BLaER1 treated with 17β-estradiol and CSF1 and Interleukin-3, amounts not matched to agents 10 nM and 100 nM (cell line): ENCODE data around the gene SLC25A52.
"Not testable (repeated sequence)": the region's sequence is repeated elsewhere in the genome, so short reads cannot be mapped to it uniquely, and the experiment has no call there.

Source experiments
- H3K27ac ChIP-seq, 11 experiments: shearing (Covaris generic); formaldehyde crosslinking; 2 replicates each; pipeline ENCODE4 v1.8.1; 2022
- H3K27me3 ChIP-seq, 11 experiments: shearing (Covaris generic); formaldehyde crosslinking; 2 replicates each; pipeline ENCODE4 v1.8.1; 2022
- H3K36me3 ChIP-seq, 11 experiments: shearing (Covaris generic); formaldehyde crosslinking; 2 replicates each; pipeline ENCODE4 v1.8.1; 2022
- H3K4me1 ChIP-seq, 10 experiments: shearing (Covaris generic); formaldehyde crosslinking; 2 replicates each; pipeline ENCODE4 v1.8.1; 2022
- H3K4me2 ChIP-seq, 11 experiments: shearing (Covaris generic); formaldehyde crosslinking; 2 replicates each; pipeline ENCODE4 v1.8.1; 2022
- H3K4me3 ChIP-seq, 10 experiments: shearing (Covaris generic); formaldehyde crosslinking; 2 replicates each; pipeline ENCODE4 v1.8.1; 2022
- H3K9ac ChIP-seq, 11 experiments: shearing (Covaris generic); formaldehyde crosslinking; 2 replicates each; pipeline ENCODE4 v1.8.1; 2022
- H3K9me3 ChIP-seq, 11 experiments: shearing (Covaris generic); formaldehyde crosslinking; replicated peaks in 1 of 11; 2 replicates each; pipeline ENCODE4 v1.8.1; 2022
- H4K20me1 ChIP-seq, 11 experiments: shearing (Covaris generic); formaldehyde crosslinking; 2 replicates each; pipeline ENCODE4 v1.8.1; 2022
- Cebpa-rat ChIP-seq, 11 experiments: shearing (Covaris generic); IDR thresholded peaks; 2 replicates each; pipeline ENCODE4 v1.8.1; 2022

The SLC25A52 gene

GRCh38 chr18:31744321-31745067 lies 16.2 kb downstream of the SLC25A52 start:
- no peak for TF ChIP-seq Cebpa-rat (IDR thresholded peaks at IDR 0.05)
- no peak overlapping the region for H3K9ac ChIP-seq

DNA sequence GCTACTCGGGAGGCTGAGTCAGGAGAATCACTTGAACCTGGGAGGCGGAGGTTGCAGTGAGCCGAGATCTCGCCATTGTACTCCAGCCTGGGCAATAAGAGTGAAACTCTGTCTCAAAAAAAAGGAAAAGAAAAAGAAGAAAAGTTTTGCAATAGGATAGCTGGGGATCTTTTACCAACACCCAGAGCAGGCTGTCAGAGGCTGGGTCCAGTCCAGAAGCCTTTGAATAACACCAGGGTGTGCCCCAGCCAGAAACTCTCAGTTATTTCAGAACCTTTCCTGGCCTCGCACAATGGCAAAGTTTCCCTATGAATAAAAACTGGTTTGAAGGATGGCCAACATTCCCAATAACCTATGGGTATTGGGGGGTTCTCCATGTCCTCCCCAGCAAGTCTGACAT lies 17.1 kb downstream of the SLC25A52 start:
- H3K4me2 ChIP-seq, H3K36me3 ChIP-seq, H3K4me3 ChIP-seq, H3K27me3 ChIP-seq, H4K20me1 ChIP-seq, H3K27ac ChIP-seq, H3K9ac ChIP-seq: not testable (repeated sequence)
- peaks cover 6 to 16% (median 12%) of the 10 kb centered on the region in 11 experiments; a peak in 20 of 22 replicates for H3K9me3 ChIP-seq
- peaks cover 0 to 11% (median 0%) of the 10 kb centered on the region in 10 experiments; a peak in 3 of 20 replicates for H3K4me1 ChIP-seq

More at GRCh38 chr18:31744321-31745067, 16.2 kb downstream of the SLC25A52 start:
- Histone ChIP-seq H3K27me3 (no peaks in the 10 kb centered on the region), H3K4me1 (peaks cover 0 to 11% (median 0%) of the 10 kb centered on the region in 10 experiments; a peak in 3 of 20 replicates), H3K27ac (no peak overlapping the region), H4K20me1 (no peaks in the 10 kb centered on the region), H3K36me3 (no peaks in the 10 kb centered on the region), H3K4me3 (no peak overlapping the region), H3K4me2 (no peak overlapping the region), H3K9me3 (peaks cover 0 to 7% (median 3%) of the 10 kb centered on the region in 11 experiments; a peak in 11 of 22 replicates)

DNA sequence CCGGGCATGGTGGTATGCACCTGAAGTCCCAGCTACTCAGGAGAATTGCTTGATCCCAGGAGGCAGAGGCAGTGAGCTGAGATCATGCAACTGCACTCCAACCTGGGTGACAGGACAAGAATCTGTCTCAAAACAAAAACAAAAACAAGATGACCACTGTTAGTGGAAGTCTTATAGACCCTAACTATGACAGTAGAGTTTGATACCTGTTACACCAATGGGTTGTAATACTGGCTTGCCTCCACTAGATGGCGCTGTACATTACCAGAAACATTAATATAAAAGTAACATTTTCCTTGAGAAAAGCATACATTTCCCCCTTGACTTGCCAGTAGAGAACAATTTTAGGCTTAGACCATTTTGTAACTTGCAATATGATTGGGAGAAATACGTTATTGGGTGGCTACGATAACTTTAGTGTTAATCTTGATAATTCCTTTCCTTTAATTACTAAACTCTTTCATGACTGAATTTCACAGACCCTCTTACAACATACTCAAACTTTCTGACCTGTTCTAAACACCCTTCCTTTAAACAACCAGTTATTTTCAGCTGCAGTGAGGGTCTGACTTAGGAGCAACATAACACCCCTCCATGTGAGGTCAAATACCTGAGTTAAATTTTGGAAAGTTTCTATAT lies 19.5 kb downstream of the SLC25A52 start:
- Histone ChIP-seq H3K27me3 (no peaks in the 10 kb centered on the region), H3K4me1 (peaks cover 0 to 24% (median 0%) of the 10 kb centered on the region in 10 experiments; a peak in 5 of 20 replicates), H4K20me1 (no peaks in the 10 kb centered on the region), H3K4me2 (no peak overlapping the region), H3K4me3 (no peak overlapping the region), H3K9ac (no peak overlapping the region), H3K36me3 (no peaks in the 10 kb centered on the region; a peak in 1 of 22 replicates), H3K27ac (no peak overlapping the region), H3K9me3 (peaks cover 6 to 19% (median 15%) of the 10 kb centered on the region in 11 experiments; a peak in 20 of 22 replicates)
- no peak for TF ChIP-seq Cebpa-rat (IDR thresholded peaks at IDR 0.05)

DNA sequence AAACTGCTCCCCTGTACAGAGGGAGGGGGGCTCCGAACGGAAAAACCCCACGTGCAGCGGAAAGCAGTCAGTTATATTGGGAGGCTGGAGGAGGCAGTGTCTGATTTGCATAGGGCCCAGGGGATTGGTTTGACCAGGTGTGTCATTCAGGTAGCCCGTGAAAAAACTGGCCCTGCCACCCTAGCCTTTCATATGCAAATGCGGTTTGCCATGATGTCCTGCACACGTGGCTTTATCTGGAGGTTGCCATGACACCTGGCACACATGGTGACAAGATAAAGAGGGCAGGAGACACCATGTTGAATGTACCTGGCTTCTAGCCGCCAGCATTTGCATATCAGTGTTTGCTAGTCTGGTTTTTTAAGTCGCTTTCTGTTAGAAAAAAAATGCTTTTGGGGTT lies 20.5 kb downstream of the SLC25A52 start:
- TF ChIP-seq Cebpa-rat (IDR thresholded peaks at IDR 0.05) = no peak
- no peak overlapping the region for H3K4me2 ChIP-seq

DNA sequence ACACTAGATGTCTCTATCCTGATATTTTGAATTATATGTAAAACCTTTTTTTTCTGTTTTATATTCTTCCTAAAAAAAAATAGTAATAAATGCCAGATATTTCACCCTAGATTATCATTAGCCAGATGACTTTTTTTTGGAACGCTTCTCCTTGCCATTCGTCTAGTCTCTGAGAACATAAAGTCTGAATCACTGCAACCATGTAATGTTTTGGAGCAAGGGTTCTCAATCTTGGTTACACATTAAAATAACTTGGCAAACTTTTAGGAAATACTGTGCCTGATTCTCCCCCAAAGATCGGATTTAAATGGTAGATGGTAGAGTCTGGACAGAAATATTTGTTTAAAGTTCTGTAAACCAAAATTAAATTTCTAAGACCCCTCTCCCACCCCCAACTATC lies 21.0 kb downstream of the SLC25A52 start:
- Histone ChIP-seq H3K9me3 (peaks cover 6 to 19% (median 15%) of the 10 kb centered on the region in 11 experiments; a peak in 20 of 22 replicates), H3K36me3 (no peaks in the 10 kb centered on the region; a peak in 1 of 22 replicates), H3K4me1 (peaks cover 0 to 24% (median 0%) of the 10 kb centered on the region in 10 experiments; a peak in 5 of 20 replicates), H4K20me1 (no peaks in the 10 kb centered on the region), H3K4me2 (no peak overlapping the region), H3K9ac (no peak overlapping the region), H3K27me3 (no peaks in the 10 kb centered on the region), H3K27ac (no peak overlapping the region), H3K4me3 (no peak overlapping the region)
- no peak for TF ChIP-seq Cebpa-rat (IDR thresholded peaks at IDR 0.05)

More for the DNA sequence above, 20.5 kb downstream of the SLC25A52 start:
- Histone ChIP-seq H3K36me3 (no peaks in the 10 kb centered on the region; a peak in 1 of 22 replicates), H3K27ac (no peak overlapping the region), H3K9ac (no peak overlapping the region), H3K27me3 (no peaks in the 10 kb centered on the region), H3K9me3 (peaks cover 6 to 19% (median 15%) of the 10 kb centered on the region in 11 experiments; a peak in 20 of 22 replicates), H3K4me3 (no peak overlapping the region), H3K4me1 (peaks cover 0 to 24% (median 0%) of the 10 kb centered on the region in 10 experiments; a peak in 5 of 20 replicates), H4K20me1 (no peaks in the 10 kb centered on the region)

GRCh38 chr18:31738460-31739407 lies 21.9 kb downstream of the SLC25A52 start:
- no peak for TF ChIP-seq Cebpa-rat (IDR thresholded peaks at IDR 0.05)
- H3K4me2 ChIP-seq = no peak overlapping the region
- H3K4me3 ChIP-seq = no peak overlapping the region
- H3K36me3 ChIP-seq = no peaks in the 10 kb centered on the region; a peak in 1 of 22 replicates
- H3K27me3 ChIP-seq = no peaks in the 10 kb centered on the region
- H4K20me1 ChIP-seq = no peaks in the 10 kb centered on the region
- H3K9ac ChIP-seq = no peak overlapping the region
- H3K9me3 ChIP-seq = peaks cover 6 to 19% (median 15%) of the 10 kb centered on the region in 11 experiments; a peak in 20 of 22 replicates
- no peak overlapping the region for H3K27ac ChIP-seq
- H3K4me1 ChIP-seq = peaks cover 0 to 24% (median 0%) of the 10 kb centered on the region in 10 experiments; a peak in 5 of 20 replicates

DNA sequence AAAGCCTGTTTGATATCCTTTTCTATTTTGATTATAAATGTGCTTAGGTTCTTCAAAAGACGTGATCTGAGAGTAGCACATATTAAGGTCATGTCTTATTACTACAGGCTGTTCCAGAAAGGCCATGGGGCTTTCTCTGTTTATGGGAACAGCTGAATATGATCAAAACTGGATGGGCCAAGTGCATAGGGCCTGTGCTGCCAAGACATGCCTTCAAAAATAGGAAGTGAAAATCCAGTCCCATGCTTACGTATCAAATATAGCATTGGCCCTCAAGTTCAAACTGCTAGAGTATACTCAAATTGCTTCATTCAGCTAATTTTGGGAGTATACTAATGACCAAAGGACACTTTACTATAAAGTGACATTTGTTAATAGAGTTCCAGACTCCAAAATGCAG lies 24.1 kb downstream of the SLC25A52 start:
- Histone ChIP-seq H3K27ac (no peak overlapping the region), H3K9ac (no peak overlapping the region), H3K4me1 (peaks cover 0 to 14% (median 0%) of the 10 kb centered on the region in 10 experiments; a peak in 5 of 20 replicates), H4K20me1 (no peaks in the 10 kb centered on the region), H3K27me3 (no peaks in the 10 kb centered on the region), H3K9me3 (peaks cover 6 to 19% (median 15%) of the 10 kb centered on the region in 11 experiments; a peak in 20 of 22 replicates), H3K36me3 (no peaks in the 10 kb centered on the region; a peak in 1 of 22 replicates), H3K4me3 (no peak overlapping the region), H3K4me2 (peak overlapping the region in 2 of 11 experiments; percentile 10 to 23; a peak in 3 of 22 replicates)
- no peak for TF ChIP-seq Cebpa-rat (IDR thresholded peaks at IDR 0.05)

DNA sequence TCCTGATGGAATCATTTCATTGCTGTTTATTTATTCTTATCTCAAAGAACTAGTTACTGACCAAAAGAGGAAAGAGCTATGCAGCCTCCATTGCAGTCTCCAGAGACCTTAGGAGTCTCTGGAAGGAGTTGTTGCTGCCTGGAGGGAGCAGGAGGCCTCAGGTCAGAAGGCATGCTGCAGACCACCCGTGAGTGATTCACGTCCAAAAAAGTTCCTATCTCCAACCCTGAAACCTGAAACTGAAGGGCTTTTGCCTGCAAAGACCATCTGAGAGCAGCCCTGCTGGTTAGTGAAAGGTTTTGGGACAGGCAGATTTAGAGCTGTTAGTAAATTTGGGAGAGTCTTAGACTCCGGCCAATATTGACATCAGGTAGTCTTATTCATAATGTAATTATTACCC lies 29.1 kb downstream of the SLC25A52 start:
- H3K4me3 ChIP-seq = no peak overlapping the region
- no peaks in the 10 kb centered on the region for H3K9me3 ChIP-seq
- H3K27ac ChIP-seq = no peak overlapping the region
- no peaks in the 10 kb centered on the region for H3K36me3 ChIP-seq
- H4K20me1 ChIP-seq = no peaks in the 10 kb centered on the region
- H3K27me3 ChIP-seq = no peaks in the 10 kb centered on the region
- TF ChIP-seq Cebpa-rat (IDR thresholded peaks at IDR 0.05) = no peak
- H3K4me1 ChIP-seq = peaks cover 0 to 5% (median 0%) of the 10 kb centered on the region in 10 experiments; a peak in 5 of 20 replicates
- H3K9ac ChIP-seq = no peak overlapping the region
- no peak overlapping the region for H3K4me2 ChIP-seq

- H3K4me2 ChIP-seq, H3K27ac ChIP-seq, H3K4me3 ChIP-seq, H3K4me1 ChIP-seq, H3K36me3 ChIP-seq, H3K9ac ChIP-seq, H4K20me1 ChIP-seq, H3K9me3 ChIP-seq: not testable (repeated sequence)
- peaks cover 9 to 16% (median 12%) of the 10 kb centered on the region in 11 experiments for H3K27me3 ChIP-seq
Measured at GRCh38 chr18:31729196-31729595, 31.5 kb downstream of the SLC25A52 start.
